ENCODE measurements around the gene LMOD1.
"Not testable (repeated sequence)": the region's sequence is repeated elsewhere in the genome, so short reads cannot be mapped to it uniquely, and the experiment has no call there.

The LMOD1 gene

DNA sequence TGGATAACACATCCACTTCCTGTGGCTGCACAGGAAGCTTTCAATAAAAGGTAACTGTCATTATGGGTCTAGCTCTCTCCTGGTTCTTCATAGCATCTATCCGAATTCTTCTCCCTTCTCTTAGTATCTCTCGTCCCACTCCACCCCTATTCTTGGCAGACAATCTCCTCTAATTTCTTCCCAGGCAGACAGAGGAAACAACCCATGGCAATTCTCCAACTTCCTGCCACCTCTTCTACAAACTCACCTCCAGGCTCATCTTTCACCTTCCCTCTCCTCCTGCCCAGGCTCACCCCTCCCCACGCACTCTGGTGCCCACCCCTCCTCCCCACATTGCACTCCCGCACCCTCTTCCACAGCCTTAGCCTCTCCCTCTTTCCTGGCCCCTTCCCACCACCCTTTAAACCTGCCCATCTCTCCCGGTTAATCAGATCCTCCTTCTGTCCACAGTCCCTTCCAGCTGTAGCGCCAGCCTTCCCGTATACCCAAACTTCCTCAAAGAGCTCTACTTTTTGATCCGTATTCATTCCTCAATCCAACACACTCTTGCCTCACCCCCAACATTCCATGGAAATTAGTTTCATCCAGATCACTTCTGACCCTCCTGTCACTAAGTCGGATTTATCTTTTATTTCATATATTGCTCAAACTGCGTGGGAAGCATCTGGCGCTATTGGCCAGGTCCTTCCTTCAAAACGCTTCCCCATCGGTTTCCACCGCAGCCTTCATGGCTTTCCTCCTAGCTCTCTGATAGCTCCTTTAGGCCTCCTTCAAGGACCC is 31.7 kb downstream of the LMOD1 start:
- DNase-seq (ENCODE audit: low read depth): no peak

GRCh38 chr1:201912832-201913231 is 33.5 kb downstream of the LMOD1 start:
- no peak for DNase-seq (ENCODE audit: low read depth)

DNA sequence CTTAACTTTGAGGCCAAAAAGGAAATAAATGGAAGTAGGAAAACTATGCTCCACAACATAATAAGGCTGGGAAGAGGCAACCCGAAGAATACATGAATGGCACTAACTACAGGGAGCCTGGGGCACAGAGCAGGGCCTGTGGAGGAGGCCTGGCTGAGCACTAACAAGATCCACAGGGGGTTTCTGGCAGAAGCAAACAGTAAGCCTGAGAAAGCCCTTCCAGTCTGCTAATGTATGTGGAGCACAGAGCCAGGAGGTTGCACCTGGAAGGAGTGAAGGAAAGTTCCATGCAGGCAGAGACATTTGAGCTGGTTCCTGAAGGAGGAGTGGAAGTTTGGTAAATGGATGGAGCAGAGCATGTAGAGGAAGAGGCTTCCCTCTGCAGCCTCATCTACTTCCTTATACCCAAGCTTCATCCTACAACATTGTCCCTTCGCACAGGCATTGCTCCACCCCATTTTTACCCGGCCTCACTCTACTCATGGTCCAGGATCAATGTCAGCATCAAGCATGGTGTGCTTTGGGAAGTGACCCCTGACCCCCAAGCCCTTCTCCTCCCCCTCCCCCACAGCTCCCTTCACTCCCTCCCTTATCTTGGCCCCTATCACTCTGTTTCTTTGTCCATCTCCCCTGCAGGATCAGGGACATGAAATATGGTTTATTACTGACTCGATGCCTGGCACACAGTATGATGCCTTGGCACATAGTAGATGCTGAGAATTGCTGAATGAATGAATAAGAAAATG is 34.3 kb downstream of the LMOD1 start:
- DNase-seq (ENCODE audit: low read depth): no peak

- no peak for DNase-seq (ENCODE audit: low read depth)
Measured at GRCh38 chr1:201907621-201908020, 38.7 kb downstream of the LMOD1 start.

DNA sequence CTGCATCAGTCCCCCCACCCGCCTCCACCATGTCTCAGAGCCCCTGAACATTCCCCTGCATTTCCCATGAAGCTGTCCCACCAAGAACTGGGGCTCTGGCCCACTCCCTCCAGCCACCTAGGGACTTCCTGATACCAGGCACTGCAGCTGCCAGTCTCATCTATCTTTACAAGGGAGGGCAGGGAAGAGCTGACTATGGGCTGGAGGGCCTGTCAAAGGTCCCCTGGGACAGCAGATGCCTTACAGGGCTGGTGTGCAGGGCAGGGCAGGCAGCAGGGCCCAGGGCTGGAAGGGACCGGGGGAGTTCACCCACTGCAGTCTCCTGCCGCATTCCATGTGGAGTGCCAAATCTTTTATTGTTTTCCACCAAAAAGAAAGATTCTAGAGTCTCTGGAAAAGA is 40.0 kb downstream of the LMOD1 start:
- DNase-seq (ENCODE audit: low read depth): no peak

- DNase-seq (ENCODE audit: low read depth): no peak
Measured at GRCh38 chr1:201905234-201905890, 41.0 kb downstream of the LMOD1 start.

DNA sequence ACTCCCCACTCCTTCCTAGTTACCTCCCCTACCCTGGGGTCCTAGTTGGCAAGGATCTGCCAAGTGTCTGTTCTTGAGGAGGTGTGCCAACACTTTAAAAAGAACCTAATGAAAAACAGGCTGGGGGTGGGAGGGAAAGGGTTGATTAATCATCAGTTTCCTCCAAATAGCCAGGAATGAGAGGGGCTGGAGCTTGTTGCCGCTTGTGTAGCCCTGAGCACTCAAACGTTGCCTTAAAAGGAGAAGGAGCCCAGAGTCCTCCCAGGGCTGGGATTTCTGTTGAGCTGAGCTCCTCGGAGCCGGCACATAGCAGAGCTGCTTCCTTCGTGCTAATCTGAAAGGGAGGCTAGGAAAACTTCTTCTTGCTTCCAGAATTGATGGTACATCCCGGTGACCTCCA is 41.8 kb downstream of the LMOD1 start:
- peak; percentile 82 for DNase-seq (ENCODE audit: low read depth)

- no peak for DNase-seq (ENCODE audit: low read depth)
Measured at GRCh38 chr1:201903135-201903534, 43.2 kb downstream of the LMOD1 start.

DNA sequence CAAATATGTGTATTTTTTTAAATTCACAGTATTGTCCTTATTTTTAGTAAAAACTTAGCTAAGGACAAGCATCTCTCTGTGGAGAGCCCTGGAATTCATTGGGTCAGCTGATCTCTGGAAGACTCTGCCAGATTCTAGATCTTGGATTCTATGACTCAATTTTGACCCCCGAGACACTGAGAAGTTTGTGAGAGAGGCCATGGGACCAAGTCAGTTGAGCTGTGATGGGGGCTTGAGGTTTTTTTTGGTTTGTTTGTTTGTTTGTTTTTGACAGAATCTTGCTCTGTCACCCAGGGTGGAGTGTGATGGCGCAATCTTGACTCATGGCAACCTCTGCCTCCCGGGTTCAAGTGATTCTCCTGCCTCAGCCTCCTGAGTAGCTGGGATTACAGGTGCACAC is 44.1 kb downstream of the LMOD1 start:
- no peak for DNase-seq (ENCODE audit: low read depth)

- DNase-seq (ENCODE audit: low read depth): not testable (repeated sequence)
Measured at GRCh38 chr1:201901036-201901435, 45.3 kb downstream of the LMOD1 start.

DNA sequence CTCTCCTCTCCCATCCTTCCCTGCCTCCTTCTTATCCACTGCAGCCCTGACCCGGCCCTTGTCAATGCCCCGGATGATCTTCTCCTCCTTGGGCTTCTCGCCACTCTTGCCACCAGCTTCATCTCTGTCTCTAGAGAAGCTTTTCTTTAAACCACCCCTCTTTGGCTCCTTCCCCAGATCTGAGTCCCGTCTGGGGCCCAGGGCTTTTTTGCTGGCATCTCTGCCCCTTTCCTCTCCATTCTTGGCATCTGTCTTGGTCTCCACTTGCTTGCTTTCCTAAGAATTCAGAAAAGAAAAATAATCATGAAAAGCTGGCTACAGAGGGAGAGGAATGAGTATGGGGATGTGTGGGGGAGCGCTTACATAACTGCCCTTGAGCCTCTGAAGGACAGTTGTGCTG is 45.9 kb downstream of the LMOD1 start:
- no peak for DNase-seq (ENCODE audit: low read depth)

GRCh38 chr1:201899683-201900429 is 46.5 kb downstream of the LMOD1 start:
- DNase-seq (ENCODE audit: low read depth): no peak

DNA sequence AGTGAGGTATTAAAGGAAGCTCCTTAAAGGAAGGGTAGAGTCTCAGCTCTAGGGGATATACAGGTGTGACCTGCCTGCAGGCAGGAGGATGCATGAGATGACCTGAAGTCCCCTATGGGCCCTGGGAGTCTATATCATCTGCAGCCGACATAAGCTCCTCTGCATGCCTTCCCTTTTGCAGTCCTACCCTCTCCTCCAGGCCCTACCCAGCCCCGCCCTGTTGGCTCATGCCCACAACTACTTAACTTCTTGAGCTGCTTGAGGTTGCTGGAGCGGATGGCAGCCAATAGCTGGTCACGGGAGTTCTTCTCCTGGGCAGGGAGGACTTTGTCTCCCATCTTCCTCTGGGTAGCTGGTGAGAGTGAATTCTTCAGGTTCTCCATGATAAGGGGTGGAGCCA is 47.4 kb downstream of the LMOD1 start:
- no peak for DNase-seq (ENCODE audit: low read depth)

DNA sequence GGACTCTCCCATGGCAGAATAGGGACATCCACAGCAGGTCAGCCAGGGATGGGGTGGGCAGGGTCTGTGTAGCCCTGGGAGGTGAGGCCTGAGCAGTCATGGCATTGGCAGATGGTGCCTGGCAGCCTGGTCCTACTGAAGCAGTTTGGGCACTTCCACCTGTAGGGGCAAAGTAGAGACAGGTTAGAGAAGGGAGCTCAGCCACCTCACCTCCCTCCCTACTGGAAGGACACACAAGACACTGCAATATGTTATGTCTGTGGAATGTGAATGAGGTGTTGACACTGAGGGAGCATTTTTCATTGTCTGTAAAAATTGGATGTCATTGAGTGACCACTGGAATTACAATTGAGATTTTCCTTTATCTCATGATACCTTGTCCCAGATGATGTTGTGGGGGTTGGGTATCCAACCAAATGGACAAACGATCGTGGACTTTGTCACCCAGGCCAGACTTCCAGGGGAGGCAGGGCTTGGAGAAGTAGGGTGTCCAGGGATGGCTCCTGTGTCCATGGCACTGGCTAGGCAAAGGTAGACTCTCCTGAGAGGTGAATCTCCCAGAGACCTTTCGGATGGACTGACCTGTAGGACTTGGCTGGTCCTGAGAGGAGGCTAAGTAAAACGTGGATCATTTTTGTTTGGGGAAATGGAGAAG is 48.0 kb downstream of the LMOD1 start:
- DNase-seq (ENCODE audit: low read depth): no peak

DNA sequence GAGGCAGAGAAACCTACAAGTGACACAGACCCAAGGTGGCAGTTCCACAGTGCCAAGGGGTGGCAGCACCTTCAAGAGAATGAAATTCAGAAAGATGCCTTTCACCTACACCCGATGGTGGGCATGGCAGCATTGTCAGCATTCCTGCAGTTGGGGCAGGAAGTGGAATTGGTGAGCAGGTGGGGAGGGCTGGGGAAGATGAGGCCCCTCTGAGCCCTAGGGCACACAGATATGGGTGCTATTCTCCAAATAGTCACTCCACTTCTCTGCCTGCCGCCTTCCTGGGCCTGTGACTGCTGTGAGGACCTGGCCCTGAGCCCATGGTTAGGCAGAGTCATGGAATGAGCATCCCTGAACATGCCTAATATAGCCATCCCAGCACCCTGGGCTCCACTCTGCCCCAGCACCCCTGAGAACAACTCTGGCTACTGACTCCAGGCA is 49.4 kb downstream of the LMOD1 start:
- no peak for DNase-seq (ENCODE audit: low read depth)

- peak; percentile 70 for DNase-seq (ENCODE audit: low read depth)
Measured at GRCh38 chr1:201895913-201896807, 50.2 kb downstream of the LMOD1 start.

DNA sequence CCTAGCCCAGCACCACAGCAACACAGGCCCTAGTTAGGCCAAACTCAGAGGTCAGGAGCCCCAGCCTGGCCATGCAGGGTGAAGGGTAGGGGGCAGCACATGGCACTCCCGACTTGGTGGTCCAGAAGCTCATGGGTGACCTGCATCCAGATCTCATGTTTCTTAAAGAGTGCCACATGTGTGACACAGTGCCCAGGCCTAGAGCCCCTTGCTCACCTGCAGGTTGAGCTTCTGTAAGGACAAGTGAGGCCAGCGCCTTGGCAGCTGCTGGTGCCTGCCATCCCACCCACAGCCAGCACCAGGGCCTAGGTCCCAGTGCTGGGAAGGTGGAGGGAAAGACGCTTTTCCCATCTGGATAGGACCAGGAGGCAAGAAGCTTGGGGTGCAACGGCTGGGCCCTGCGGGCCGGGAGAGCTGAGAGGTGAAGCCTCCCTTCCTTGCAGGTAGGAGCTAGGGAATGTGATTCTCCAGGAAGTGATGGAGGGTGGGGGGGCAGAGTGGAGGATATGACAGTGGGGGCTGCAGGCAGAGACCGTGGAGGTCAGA is 51.2 kb downstream of the LMOD1 start:
- DNase-seq (ENCODE audit: low read depth): no peak

- DNase-seq (ENCODE audit: low read depth): no peak
Measured at GRCh38 chr1:201894343-201895119, 51.8 kb downstream of the LMOD1 start.

DNA sequence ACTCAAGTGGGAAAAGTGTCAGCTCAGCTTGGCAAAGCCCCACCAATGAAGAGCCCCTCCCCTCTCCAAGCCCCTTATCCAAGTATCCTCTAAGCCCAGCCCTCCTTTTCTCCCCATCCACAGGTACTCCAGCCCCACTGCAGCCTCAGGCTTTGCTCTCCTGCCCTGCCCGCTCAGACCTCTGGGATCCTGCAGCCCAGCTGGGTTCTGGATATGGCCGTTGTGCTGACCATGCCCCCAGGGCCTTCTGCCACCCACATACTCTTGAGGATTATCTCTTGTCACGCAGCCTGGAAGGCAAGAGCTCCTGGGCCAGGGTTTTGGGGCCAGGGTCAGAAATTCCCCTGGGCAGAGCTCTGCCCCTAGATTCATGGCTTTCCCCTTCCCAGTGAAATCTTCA is 52.9 kb downstream of the LMOD1 start:
- no peak for DNase-seq (ENCODE audit: low read depth)

DNA sequence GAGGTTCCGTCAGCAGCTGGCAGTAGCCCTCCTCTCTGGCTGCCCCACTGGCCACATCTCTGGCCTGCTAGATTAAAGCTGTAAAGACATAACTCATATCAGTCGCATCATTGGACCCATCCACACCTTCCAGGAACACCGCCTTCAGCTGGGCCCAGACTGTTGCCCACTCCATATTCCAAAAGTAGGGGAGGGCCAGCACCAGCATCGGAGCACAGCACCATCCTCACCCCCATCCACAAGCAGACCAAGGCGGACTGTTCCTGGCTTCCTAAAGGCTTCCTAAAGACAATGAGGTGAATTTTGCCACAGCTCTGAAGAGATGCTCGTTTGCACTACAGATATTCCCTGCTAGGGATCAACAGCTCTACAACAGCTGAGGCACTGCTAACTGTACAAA is 54.1 kb downstream of the LMOD1 start:
- DNase-seq (ENCODE audit: low read depth): no peak
